HepG2 (cell line): Measurements from ENCODE around the gene KCNQ5. TPM values are rescaled to one million over a fixed set of nuclear protein-coding genes. Genes with fewer than 3 reads are reported as not detected.

ENCODE experiments used
- ATAC-seq: fragments of 200-7000 bp; cut with Tn5 transposase; 3 replicates; pipeline ENCODE4 v1.9.1; 2020; ENCODE audit warnings: mild to moderate bottlenecking, moderate library complexity
- BruUV-seq: library from RNA; stranded (reverse); fragments of 400-500 nt; replicated peaks from 2 replicates; lab custom pipeline; 2021; lab: Mats Ljungman, UMichigan
- CTCF ChIA-PET: fragments of 300-600 bp; formaldehyde crosslinking; extraction: SDS; loops from one replicate; lab custom pipeline; 2021; ENCODE audit warnings: low total read pairs, inconsistent platforms, low intra/inter-chr PET ratio; lab: Yijun Ruan, JAX
- POLR2A ChIA-PET: fragments of 350-600 bp; sonication (Branson Sonifier 250); formaldehyde crosslinking; loops from one replicate; lab custom pipeline; 2020; ENCODE audit warnings: antibody characterized with exemption, inconsistent platforms; lab: Yijun Ruan, JAX
- DNase-seq: peaks from one replicate; pipeline ENCODE4 v3.0.0-alpha.2; 2015; ENCODE audit warnings: low spot score
- FAIRE-seq: peaks from 3 replicates; lab custom pipeline; 2011; peaks lifted over from hg19 to GRCh38; lab: Jason Lieb, UNC
- H2AFZ ChIP-seq: one replicate; pipeline ENCODE4 v1.6.1; 2011; ENCODE audit warnings: low read length, inconsistent platforms
- H3K27ac ChIP-seq: fragments of 300-600 bp; 3 replicates; pipeline ENCODE4 v1.8.0; 2011; ENCODE audit warnings: mixed run types, mild to moderate bottlenecking, mixed read lengths, low read length, inconsistent platforms; ENCODE audit not compliant: insufficient read depth; ENCODE audit errors: extremely low read length
- H3K27me3 ChIP-seq, 2 experiments: fragments of 200-600 bp in 1 of 2; 2 replicates in 1 of 2; 3 replicates in 1 of 2; pipeline versions ENCODE4 v1.6.0 to v1.8.0; 2011; ENCODE audit warnings: low read length in 2 of 2, mild to moderate bottlenecking in 2 of 2, moderate library complexity in 2 of 2, inconsistent platforms in 1 of 2; ENCODE audit not compliant: insufficient read depth in 2 of 2, control insufficient read depth in 1 of 2
- H3K36me3 ChIP-seq, 2 experiments: fragments of 200-600 bp in 1 of 2; replicated peaks in 1 of 2; 2 replicates in 1 of 2; 3 replicates in 1 of 2; pipeline versions ENCODE4 v1.5.1 to v1.8.0; 2011; ENCODE audit warnings: low read length in 2 of 2, inconsistent platforms in 1 of 2; ENCODE audit not compliant: insufficient read depth in 2 of 2, control insufficient read depth in 1 of 2
- H3K4me1 ChIP-seq: 2 replicates; pipeline ENCODE4 v1.5.1; 2012; ENCODE audit warnings: low read length, inconsistent platforms; ENCODE audit not compliant: insufficient read depth
- H3K4me2 ChIP-seq: 2 replicates; pipeline ENCODE4 v1.6.0; 2011; ENCODE audit warnings: low read depth, low read length, inconsistent platforms
- H3K4me3 ChIP-seq, 3 experiments: fragments of 200-600 bp in 1 of 3; sonication (generic), shearing (Covaris generic) in 1 of 3; replicated peaks in 1 of 3; 2 replicates each; pipeline ENCODE4 v1.5.1; 2011 to 2016; ENCODE audit warnings: low read length in 3 of 3, inconsistent platforms in 2 of 3, low read depth in 2 of 3, mild to moderate bottlenecking in 2 of 3, control low read depth in 1 of 3, mixed read lengths in 1 of 3; ENCODE audit not compliant: insufficient read depth in 1 of 3
- H3K79me2 ChIP-seq: one replicate; pipeline ENCODE4 v1.6.1; 2011; ENCODE audit warnings: low read length, inconsistent platforms; ENCODE audit not compliant: insufficient read depth
- H3K9ac ChIP-seq: 2 replicates; pipeline ENCODE4 v1.6.0; 2011; ENCODE audit warnings: mild to moderate bottlenecking, low read depth, low read length, inconsistent platforms; ENCODE audit not compliant: insufficient read depth
- H3K9me3 ChIP-seq: 2 replicates; pipeline ENCODE4 v1.5.1; 2012; ENCODE audit warnings: mild to moderate bottlenecking, low read length
- H4K20me1 ChIP-seq: 2 replicates; pipeline ENCODE4 v1.6.0; 2011; ENCODE audit warnings: inconsistent platforms, mild to moderate bottlenecking, low read length, moderate library complexity; ENCODE audit not compliant: insufficient read depth
- CHD2 ChIP-seq: IDR thresholded peaks from 2 replicates; pipeline ENCODE4 v1.6.1; 2011; ENCODE audit warnings: low read depth, low read length, improper control_type of control experiment
- RFX5 ChIP-seq: IDR thresholded peaks from 2 replicates; pipeline ENCODE4 v1.6.1; 2011; ENCODE audit warnings: low read depth, low read length, improper control_type of control experiment
- STAT5B ChIP-seq: sonication (generic); formaldehyde crosslinking; IDR thresholded peaks from 2 replicates; pipeline ENCODE4 v1.4.0; 2020; ENCODE audit warnings: missing genetic modification reagents
- TBL1XR1 ChIP-seq: fragments of 150-350 bp; IDR thresholded peaks from 2 replicates; pipeline ENCODE4 v1.6.1; 2014; ENCODE audit warnings: borderline replicate concordance, low read length; ENCODE audit not compliant: partially characterized antibody
- ZFP90 ChIP-seq: sonication (generic); formaldehyde crosslinking; IDR thresholded peaks from 2 replicates; pipeline ENCODE4 v1.8.0; 2022; ENCODE audit warnings: missing genetic modification reagents, mild to moderate bottlenecking, inconsistent platforms, borderline replicate concordance
- ZNF20 ChIP-seq: sonication (generic); formaldehyde crosslinking; IDR thresholded peaks from 2 replicates; pipeline ENCODE4 v1.4.0; 2020; ENCODE audit warnings: mild to moderate bottlenecking, moderate library complexity, missing genetic modification reagents
- ZNF224 ChIP-seq: sonication (generic); formaldehyde crosslinking; IDR thresholded peaks from 2 replicates; pipeline ENCODE4 v1.5.0; 2020; ENCODE audit warnings: mild to moderate bottlenecking, missing genetic modification reagents
- ZNF260 ChIP-seq: sonication (generic); formaldehyde crosslinking; IDR thresholded peaks from 2 replicates; pipeline ENCODE4 v1.4.0; 2020; ENCODE audit warnings: missing genetic modification reagents, low read depth, mild to moderate bottlenecking, borderline replicate concordance
- ZNF451 ChIP-seq: sonication (generic); formaldehyde crosslinking; IDR thresholded peaks from 2 replicates; pipeline ENCODE4 v1.5.0; 2020; ENCODE audit warnings: mild to moderate bottlenecking, missing genetic modification reagents
- ZNF550 ChIP-seq: sonication (generic); formaldehyde crosslinking; IDR thresholded peaks from 2 replicates; pipeline ENCODE4 v1.4.0; 2020; ENCODE audit warnings: mild to moderate bottlenecking, missing genetic modification reagents, borderline replicate concordance
- ZNF563 ChIP-seq: sonication (generic); formaldehyde crosslinking; IDR thresholded peaks from 2 replicates; pipeline ENCODE4 v1.8.0; 2022; ENCODE audit warnings: mild to moderate bottlenecking, moderate library complexity, missing genetic modification reagents
- ZNF615 ChIP-seq: sonication (generic); formaldehyde crosslinking; IDR thresholded peaks from 2 replicates; pipeline ENCODE4 v1.5.0; 2020; ENCODE audit warnings: mild to moderate bottlenecking, missing genetic modification reagents, borderline replicate concordance
- WGBS: methylation state at CpG from one replicate; pipeline ENCODE4 v1.1.6; 2017; ENCODE audit warnings: low lambda C conversion rate; 5-methylcytosine and 5-hydroxymethylcytosine counted together
- in situ Hi-C: cut with HindIII; loops from 2 replicates; pipeline ENCODE4 v1.10.0; 2017; ENCODE audit warnings: low pct_unique_long_range_greater_than_20kb; ENCODE audit not compliant: extremely low pct_ligation_motif_present
- intact Hi-C: fragments of 100-400 bp; cut with micrococcal nuclease; formaldehyde crosslinking; loops from one replicate; pipeline ENCODE4 v1.10.0; 2022; ENCODE audit not compliant: unreplicated experiment
- polyA plus RNA-seq, 8 experiments: library from polyadenylated mRNA; depleted of rRNA in 3 of 8; stranded (reverse) in 7 of 8; unstranded in 1 of 8; fragments of >200 nt; fragmentation: Illumina TruSeq in 4 of 8; extraction: Trizol in 4 of 8; gene quantifications; 2 replicates each; pipeline versions ENCODE4 v1.2.1 to v1.2.3, GENCODE V29; 2011 to 2016; ENCODE audit warnings: low read depth in 4 of 8, missing spikeins in 1 of 8, mixed read lengths in 1 of 8; ENCODE audit not compliant: insufficient read depth in 1 of 8
- total RNA-seq, 5 experiments: library from RNA; depleted of rRNA; stranded (reverse); fragments of >200 nt; fragmentation: Illumina TruSeq; extraction: Trizol; gene quantifications; 2 replicates each; pipeline ENCODE4 v1.2.3, GENCODE V29; 2016; ENCODE audit warnings: low read depth in 1 of 5
- TF ChIP-seq, protein P1 (sequence below), 2 experiments: sonication (generic) in 1 of 2; formaldehyde crosslinking in 1 of 2; IDR thresholded peaks; 2 replicates each; pipeline versions ENCODE4 v1.6.1 to v1.9.0; 2014 to 2022; ENCODE audit warnings: antibody characterized with exemption in 1 of 2, borderline replicate concordance in 1 of 2, inconsistent platforms in 1 of 2, low read depth in 1 of 2, missing genetic modification reagents in 1 of 2

The KCNQ5 gene
- total and polyA plus RNA-seq, 2 of the 13 experiments (the other 11 are each of a cell fraction or from before 2014, with no cell fraction given), result 0.04 TPM; not detected in 1

- Histone ChIP-seq H4K20me1 (no peaks in the 10 kb centered on the region), H3K4me2 (no peak overlapping the region), H2AFZ (no peak overlapping the region), H3K9me3 (no peaks in the 10 kb centered on the region), H3K9ac (no peak overlapping the region), H3K36me3 (no peaks in the 10 kb centered on the region)
- intact Hi-C loops, result no loop called here
- POLR2A ChIA-PET, result no interaction called here
- ATAC-seq, result no peak
- TF ChIP-seq ZNF20, result no peak
- TF ChIP-seq ZFP90 (CRISPR knock-in tag), result no peak
- TF ChIP-seq ZNF615, result no peak
- TF ChIP-seq CHD2, result no peak
- no peak for TF ChIP-seq ZNF260 (CRISPR knock-in tag)
- TF ChIP-seq, all 625 proteins: peak for 0
- Histone ChIP-seq H3K27me3 (no peaks in the 10 kb centered on the region), H3K4me3 (no peak overlapping the region), H3K27ac (no peak overlapping the region), H3K79me2 (no peaks in the 10 kb centered on the region), H3K4me1 (no peaks in the 10 kb centered on the region)
- no TSS peak for BruUV-seq
- CTCF ChIA-PET, result no interaction called here
- DNase-seq, result no peak
- no peak for FAIRE-seq
- in situ Hi-C loops, result no loop called here
Observed at GRCh38 chr6:72886170-72886569, 264.3 kb downstream of the KCNQ5 start.

GRCh38 chr6:72890233-72890632, 268.4 kb downstream of the KCNQ5 start:
- FAIRE-seq, result no peak
- Histone ChIP-seq H3K4me3 (no peak overlapping the region), H3K27me3 (no peaks in the 10 kb centered on the region), H3K27ac (no peak overlapping the region), H2AFZ (no peak overlapping the region), H3K9ac (no peak overlapping the region), H3K4me1 (no peaks in the 10 kb centered on the region), H3K9me3 (no peaks in the 10 kb centered on the region), H4K20me1 (no peaks in the 10 kb centered on the region), H3K79me2 (no peaks in the 10 kb centered on the region), H3K36me3 (no peaks in the 10 kb centered on the region), H3K4me2 (no peak overlapping the region)
- WGBS, result 0% methylated on average over 1 of the region's 1 CpG
- DNase-seq, result no peak
- POLR2A ChIA-PET, result no interaction called here
- no TSS peak for BruUV-seq
- in situ Hi-C loops, result no loop called here
- no peak for ATAC-seq
- CTCF ChIA-PET, result no interaction called here
- intact Hi-C loops, result no loop called here
- no peak for TF ChIP-seq RFX5
- no peak for TF ChIP-seq TBL1XR1
- no peak for TF ChIP-seq ZNF451 (CRISPR knock-in tag)
- no peak for TF ChIP-seq ZNF550
- no peak for TF ChIP-seq ZNF563
- TF ChIP-seq, protein P1, sequence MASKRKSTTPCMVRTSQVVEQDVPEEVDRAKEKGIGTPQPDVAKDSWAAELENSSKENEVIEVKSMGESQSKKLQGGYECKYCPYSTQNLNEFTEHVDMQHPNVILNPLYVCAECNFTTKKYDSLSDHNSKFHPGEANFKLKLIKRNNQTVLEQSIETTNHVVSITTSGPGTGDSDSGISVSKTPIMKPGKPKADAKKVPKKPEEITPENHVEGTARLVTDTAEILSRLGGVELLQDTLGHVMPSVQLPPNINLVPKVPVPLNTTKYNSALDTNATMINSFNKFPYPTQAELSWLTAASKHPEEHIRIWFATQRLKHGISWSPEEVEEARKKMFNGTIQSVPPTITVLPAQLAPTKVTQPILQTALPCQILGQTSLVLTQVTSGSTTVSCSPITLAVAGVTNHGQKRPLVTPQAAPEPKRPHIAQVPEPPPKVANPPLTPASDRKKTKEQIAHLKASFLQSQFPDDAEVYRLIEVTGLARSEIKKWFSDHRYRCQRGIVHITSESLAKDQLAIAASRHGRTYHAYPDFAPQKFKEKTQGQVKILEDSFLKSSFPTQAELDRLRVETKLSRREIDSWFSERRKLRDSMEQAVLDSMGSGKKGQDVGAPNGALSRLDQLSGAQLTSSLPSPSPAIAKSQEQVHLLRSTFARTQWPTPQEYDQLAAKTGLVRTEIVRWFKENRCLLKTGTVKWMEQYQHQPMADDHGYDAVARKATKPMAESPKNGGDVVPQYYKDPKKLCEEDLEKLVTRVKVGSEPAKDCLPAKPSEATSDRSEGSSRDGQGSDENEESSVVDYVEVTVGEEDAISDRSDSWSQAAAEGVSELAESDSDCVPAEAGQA (IDR thresholded peaks at IDR 0.05; ENCODE audit: low read depth), result no peak
- TF ChIP-seq, protein P1 (CRISPR knock-in tag; IDR thresholded peaks at IDR 0.05; ENCODE audit: borderline replicate concordance), result no peak
- no peak for TF ChIP-seq STAT5B
- TF ChIP-seq ZNF224 (CRISPR knock-in tag), result no peak
